Measurements from ENCODE around the gene C10orf62.

The C10orf62 gene

DNA sequence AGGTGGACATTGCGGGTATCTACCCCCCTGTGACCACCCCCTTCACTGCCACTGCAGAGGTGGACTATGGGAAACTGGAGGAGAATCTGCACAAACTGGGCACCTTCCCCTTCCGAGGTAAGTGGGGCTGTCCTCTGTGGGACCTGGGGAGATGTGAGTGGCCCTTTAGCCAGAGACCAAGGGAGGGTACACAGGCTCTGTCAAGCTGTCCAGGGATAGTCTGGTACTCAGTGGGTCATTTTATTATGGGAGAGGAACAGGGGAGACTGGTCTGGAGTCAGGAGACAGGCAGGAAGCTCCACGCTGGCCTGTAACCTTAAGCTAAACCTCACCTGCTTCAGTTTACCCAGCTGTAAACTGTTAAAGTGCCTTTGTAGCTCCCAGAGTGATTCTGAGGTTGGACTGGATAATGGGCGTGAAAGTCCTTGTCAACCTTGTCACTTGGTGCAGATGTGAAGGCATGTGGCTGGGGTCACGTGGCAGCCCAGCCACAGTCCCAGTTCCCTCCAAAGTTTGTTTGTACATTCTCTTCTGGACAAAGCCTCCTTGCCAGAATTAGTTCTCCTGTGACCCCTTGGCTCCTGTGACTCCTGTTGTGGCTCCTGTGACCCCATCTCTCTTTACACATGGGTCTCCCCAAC, 4.6 kb upstream of the C10orf62 start:
- DNase-seq (ENCODE audit: low read depth in 2 of 2) = no peak

DNA sequence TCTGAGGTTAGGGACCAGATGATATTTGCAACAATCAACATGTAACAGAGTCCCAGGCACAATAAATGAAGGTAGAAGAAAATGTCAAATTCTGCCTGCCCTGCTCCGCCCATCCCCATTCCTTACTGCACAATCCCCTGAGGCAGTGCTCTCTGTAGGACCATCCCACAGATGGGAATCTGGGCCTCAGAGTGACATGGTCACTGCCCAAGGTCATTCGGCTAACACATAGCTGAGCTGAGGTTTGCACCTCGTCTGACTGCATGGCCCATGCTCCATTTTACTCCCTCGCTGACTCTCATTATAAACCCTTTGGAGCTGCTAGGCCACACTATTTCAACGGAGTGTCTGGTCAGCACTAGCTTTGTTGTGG, 4.1 kb upstream of the C10orf62 start:
- no peak for DNase-seq (ENCODE audit: low read depth in 2 of 2)

DNA sequence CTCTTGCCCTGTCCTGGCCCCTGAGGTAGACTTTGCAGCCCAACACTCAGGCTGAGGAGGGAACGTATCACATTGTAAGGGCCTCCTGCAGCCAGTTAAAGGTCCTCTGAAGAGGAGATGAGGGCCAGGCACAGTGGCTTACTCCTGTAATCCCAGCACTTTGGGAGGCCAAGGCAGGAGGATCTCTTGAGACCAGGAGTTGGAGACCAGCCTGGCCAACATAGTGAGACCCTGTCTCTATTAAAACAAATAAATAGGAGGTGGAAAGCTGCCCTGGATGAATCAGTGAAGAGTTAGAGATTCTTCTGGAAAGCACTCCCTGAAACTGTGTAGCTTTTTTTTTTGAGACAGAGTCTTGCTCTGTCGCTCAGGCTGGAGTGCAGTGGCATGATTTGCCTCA, 2.3 kb upstream of the C10orf62 start:
- DNase-seq (ENCODE audit: low read depth in 2 of 2) = no peak

DNA sequence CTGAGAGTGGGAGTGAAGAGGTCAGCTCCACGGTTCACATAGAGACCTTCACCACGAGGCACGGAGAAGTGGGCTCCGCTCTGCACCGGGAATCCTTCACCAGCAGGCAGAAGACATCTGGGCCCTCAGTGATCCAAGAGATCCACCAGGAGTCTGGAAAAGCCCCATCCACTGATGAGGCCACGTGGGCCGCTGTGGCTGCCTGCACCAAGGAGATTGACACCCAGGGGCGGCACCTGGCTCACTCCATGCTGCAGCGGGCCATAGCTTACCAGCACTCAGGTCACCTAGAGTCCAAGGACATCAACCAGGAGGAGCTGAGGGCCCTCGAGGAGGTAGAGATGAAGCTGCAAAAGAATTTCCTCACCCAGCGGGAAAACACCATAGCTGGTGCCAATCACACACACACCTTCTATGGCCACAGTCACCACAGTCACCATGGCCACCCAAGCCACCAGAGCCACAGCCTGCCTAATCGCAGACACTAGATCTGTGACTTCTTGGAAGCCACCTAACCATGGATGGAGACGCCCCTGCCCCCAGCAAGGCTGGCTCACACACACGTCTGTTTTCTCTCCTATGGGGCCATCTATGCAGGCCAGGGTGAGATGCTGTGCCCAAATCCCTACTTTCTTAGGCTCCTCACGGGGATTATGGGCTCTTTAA, 694 bp downstream of the C10orf62 start:
- peak in 1 of 2 donors; percentile 4 for DNase-seq (ENCODE audit: low read depth in 2 of 2)

DNA sequence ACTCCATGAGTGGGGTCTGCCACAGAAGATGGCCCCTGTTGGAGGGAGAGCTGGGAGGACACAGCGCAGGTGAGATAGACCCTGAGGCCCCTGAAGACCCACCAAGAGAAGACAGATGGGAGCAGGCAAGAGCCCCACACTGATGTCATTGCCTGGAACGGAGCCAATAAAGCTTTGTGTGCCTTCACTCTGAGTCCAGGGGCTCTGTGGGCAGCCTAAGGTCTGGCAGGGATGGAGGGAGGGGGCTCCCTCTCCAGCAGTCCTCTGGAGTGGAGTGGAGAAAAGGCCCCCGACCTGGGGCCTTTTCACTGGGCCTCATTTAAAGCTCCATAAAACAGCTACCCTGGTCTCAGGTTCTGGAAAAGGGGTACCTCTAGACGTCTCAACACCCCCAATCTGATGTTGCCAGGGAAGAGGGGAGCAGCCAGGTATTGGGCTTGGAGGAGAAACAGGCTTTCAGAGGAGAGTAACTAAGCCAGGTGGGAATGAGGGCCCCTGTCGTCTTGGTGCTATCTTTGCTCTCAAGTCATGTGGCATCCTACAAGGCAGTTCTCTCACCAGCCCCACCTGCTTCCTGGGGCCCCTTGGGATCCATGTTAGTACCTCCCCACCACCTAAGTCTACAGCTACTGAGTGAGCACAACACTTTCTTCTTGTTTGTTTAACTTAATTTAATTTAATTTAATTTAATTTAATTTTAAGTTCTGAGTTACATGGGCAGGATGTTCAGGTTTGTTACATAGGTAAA, 1.4 kb downstream of the C10orf62 start:
- no peak for DNase-seq (ENCODE audit: low read depth in 2 of 2)

DNA sequence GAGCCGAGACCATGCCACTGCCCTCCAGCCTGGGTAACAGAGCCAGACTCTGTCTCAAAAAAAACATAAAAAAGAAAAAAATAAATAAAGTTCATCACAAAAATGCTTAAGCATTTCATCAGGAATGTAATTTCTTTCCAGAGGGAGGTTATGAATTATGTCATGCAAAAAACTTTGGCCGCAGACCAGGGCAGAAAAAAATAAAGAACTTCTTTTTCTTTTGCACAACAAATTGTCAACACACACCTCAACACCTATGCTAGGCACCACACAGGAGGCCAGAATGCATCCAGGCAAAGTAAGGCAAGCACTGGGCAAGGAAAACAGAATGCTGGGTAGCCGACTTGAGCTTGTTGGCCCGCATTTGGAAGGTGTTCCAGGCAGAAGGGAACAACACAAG, 3.9 kb downstream of the C10orf62 start:
- DNase-seq (ENCODE audit: low read depth in 2 of 2) = no peak

DNA sequence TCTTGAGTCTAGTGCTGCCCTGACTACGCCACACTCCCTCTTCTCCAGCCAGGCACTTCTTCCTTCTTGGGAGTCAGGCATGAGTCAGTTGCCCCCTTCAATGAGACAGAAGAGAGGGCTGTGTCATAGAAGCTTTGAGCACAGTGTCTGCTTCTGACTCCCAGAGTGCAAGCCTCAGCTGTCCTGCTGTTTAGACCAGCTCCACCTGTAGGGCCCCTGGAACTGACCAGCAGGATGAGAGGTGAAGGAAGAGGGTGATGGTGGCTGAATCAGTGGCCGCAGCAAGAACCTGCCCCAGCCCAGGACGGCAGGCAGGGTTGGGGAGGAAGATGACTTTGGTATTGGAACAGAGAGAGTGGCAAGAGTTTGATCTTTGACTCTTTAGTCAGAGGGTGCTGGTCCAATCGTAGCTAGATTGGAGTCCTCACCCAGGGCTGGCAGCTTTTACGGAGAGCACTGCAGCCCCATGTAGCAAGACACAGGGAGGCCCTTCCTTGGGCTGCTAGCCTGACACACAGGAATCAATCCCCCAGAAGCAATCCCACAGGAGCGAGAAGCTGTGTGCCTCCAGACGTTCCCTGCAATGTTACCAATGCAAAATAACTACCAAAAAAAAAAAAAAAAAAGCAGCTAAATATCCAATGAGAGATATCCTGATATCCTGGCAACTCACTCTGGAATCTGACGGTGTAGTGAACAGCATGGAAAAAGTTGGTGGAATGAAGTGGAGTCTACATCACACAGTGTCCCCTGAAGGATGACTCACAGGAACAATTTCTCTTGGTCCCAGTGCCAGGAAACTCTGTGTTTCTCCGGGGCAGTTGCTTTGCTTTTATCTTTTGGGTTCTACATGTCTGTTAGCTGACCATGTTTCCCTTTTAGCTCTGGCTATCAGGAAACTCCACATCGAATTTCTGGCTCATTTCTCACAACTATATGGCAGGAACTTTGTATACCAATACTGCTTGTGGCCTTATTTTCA, 6.9 kb downstream of the C10orf62 start:
- no peak for DNase-seq (ENCODE audit: low read depth in 2 of 2)

DNA sequence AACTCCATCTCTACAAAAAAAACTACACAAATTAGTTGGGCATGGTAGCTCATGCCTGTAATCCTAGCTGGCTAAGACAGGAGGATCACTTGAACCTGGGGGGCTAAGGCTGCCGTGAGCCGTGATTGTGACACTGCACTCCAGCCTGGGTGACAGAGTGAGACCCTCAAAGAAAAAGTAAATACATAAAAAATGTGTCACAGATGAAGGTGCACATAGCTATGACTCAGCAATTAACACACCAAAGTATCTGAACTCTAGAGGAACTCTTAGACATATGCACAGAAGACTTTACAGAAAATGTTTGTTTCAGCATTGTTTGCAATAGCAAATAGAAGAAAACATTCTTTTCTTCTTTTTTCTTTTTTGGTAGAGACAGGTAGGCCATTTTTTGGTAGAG, 8.3 kb downstream of the C10orf62 start:
- no peak for DNase-seq (ENCODE audit: low read depth in 2 of 2)

DNA sequence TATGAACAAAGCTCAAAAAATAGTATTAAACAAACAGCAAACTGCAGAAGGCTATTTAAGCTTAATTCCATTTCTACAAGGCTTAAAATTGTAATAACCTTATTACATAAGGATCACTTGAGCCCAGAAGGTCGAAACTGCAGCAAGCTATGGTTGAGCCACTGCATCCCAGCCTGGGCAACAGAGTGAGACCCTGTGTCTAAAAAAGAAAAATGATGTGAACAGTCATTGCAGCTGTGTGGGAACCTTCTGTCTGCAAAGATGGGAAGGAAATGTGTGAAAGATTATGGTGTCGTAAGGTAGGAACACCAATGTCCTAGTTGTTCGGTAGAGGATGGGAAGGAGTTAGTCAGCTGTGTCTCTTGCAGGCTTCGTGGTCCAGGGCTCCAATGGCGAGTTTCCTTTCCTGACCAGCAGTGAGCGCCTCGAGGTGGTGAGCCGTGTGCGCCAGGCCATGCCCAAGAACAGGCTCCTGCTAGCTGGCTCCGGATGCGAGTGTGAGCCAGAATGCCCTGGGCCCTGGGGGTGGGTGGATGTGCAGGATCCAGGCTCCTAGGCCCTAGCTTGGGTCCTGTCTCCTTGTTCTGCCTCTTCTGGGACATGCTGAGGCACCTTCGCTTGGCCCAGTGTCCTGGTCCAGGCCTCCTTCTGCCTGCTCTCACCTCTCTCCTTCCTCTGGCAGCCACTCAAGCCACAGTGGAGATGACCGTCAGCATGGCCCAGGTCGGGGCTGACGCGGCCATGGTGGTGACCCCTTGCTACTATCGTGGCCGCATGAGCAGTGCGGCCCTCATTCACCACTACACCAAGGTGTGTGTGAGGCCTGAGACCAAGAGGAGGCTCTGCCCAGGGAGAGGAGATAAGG, 9.1 kb downstream of the C10orf62 start:
- no peak for DNase-seq (ENCODE audit: low read depth in 2 of 2)

DNA sequence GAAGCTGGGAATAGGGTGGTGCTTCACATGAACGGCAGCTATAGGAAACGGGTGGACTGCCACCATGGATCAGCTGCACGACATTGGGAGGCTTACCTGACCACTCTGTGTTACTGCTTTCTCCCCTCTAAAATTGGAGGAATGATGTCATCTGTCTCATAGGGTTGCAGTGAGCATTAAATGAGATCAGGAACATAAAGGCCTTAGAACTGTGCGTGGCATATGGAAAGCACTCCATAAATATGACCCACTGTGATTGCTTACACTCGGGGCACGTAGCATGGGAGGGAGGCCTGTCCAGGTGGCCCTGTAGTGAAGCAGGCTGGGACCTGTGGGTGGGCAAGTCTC, 9.7 kb downstream of the C10orf62 start:
- no peak for DNase-seq (ENCODE audit: low read depth in 2 of 2)

DNA sequence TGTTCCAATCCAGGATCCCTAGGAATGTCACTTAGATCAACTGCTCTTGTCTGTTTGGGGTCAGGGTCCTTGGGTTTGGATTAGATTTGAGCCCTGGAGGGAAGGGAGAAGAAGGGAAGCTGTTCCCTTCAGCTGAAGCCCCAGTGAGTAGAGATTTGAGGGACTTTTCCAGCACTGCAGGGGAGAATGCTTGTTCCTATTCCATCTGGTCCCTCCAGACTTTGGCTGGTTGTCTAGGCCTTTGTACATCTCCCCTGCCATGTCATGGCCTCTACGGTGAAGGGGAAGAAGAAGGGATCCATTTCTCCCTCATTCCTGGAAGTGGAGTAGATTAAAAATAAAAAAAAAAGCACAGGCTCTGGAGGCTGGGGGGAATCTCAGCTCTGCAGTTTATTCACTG, 11.1 kb downstream of the C10orf62 start:
- DNase-seq (ENCODE audit: low read depth in 2 of 2) = no peak

DNA sequence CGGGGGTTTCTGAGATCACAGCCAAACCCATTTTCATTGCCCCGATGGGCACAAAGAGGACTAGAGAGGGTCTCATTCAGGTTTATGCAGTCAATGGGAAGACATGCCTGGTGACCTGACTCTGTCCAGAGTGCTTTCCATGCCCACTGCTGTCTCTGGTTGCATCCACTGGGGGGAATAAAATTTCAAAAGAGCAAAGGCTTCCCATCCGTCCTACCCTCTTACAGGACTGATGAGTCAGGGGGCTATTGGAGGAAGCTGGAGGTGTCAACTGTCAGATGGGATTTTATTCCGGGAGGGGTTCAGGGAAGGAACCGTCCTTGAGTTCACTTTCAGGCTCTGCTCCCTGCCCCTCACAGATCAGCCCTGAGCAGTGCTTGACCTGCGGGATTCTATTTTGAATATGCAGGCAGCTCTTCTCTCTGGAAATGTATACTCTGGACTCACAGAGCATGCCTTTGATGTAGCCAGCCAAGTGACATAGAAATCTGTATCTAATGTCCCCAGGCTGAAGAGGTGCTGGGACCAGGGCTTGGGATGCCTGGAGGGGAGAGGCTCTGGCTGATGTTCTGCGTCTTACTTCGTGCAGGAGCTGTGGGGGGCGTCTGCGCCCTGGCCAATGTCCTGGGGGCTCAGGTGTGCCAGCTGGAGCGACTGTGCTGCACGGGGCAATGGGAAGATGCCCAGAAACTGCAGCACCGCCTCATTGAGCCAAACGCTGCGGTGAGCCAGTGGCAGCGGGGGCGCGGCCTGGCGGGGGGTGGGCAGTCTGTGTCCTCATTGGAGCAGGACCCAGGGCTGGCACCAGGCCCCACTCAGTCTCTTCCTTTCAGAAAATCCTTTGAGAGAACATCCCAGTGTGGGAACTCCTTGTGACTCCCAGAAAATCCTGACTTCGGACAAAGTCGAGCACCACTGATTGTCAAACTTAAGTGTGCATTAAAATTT, 12.0 kb downstream of the C10orf62 start:
- DNase-seq (ENCODE audit: low read depth in 2 of 2) = no peak

DNA sequence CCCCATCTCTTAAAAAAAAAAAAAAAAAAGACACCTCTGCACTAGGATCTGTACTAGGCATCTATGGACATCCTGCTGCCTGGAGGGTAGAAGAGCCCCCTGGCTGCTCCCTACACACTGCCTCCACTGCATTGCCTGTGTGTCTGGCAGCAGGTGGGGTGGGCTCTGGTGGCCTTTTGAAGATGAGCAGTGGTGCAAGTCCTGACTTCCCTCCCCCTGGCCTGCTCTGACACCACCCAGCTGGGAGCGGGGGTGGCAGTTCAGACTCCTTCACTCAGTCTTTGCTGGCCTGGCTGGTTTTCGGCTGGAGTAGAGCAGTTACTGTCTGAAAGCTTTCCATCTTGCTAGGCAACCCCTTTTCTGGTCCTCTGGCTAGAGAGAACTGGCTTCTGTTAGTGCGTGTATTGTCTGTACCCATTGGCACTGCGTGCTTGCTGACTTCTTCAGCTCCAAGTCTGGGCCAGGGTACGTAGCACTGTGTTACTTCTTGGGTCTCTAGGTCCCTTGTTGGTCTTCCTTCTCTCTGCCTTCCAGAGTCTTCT, 17.6 kb downstream of the C10orf62 start:
- no peak for DNase-seq (ENCODE audit: low read depth in 2 of 2)

DNA sequence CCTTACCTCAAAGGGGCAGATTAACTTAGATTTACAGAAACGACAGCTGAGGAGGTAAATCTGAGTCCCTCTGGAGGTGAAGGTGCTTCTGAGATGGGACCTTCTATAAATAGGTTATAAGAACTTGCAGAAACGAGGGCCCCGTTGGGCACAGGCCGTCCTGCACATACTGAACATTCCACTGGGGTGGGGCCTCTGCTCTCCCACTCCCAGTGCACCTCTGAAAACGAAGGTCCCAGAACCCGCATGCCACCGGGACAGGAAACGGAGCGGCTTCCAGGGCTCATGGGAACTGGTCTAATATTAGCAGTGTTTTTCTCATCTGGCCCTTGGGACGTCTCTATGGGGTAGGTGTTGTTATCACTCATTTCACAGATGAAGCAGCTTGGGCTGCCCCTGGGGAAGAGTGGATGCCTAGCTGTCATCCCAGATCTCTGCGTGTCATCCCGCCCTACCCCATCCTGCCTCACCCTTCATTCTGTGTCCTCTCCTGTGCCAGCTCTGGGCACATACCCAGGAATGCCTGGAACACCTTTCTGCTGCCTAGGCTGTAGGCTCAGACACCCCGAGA, 19.6 kb downstream of the C10orf62 start:
- DNase-seq (ENCODE audit: low read depth in 2 of 2) = no peak

DNA sequence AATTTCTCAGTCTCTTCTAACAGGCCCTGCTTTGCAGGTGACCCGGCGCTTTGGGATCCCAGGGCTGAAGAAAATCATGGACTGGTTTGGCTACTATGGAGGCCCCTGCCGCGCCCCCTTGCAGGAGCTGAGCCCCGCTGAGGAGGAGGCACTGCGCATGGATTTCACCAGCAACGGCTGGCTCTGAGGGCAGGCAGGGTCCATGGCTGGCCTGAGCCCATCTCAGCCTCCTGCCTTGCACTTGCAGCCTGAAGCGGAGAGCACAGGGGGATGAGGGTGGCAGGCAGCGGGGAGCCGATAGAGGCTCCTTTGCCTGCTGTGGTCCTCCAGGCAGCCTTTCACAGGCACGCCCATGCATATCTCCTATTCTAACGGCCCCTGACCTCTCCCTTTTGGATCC, 22.0 kb downstream of the C10orf62 start:
- no peak for DNase-seq (ENCODE audit: low read depth in 2 of 2)

DNA sequence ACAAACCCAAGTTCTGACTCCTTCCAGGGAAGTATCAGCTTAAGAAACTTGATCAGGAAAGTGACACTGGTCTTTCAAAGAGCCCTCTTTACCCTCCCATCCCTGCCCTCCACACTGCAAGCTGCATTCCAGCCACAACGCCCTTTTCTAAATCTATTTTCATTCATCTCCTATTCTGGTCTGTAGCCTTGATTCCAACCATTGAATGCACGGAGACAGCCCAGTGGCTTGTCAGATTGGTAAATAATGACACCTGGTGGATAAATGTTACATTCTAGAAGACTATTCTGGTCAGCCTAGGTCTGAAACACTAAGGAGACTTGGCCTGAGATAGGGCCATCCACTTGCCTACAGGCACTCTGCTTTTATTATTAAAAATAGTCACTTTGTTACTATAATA, 22.9 kb downstream of the C10orf62 start:
- DNase-seq (ENCODE audit: low read depth in 2 of 2) = no peak

DNA sequence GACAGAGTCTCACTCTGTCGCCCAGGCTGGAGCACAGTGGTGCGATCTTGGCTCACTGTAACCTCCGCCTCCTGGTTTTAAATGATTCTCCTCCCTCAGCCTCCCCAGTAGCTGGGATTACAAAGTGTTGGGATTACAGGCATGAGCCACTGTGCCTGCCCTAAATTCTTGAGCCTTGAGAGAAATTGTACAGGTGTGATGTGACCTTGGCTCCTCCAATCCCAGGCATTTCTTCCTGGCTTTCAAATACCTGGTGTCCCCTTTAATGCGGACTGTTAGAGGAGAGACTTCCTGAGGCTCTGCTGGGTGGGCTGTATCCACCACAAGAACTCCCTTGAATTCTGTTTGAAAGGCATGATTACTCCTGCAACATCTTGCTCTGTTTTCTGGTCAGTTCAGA, 28.8 kb downstream of the C10orf62 start:
- no peak for DNase-seq (ENCODE audit: low read depth in 2 of 2)

DNA sequence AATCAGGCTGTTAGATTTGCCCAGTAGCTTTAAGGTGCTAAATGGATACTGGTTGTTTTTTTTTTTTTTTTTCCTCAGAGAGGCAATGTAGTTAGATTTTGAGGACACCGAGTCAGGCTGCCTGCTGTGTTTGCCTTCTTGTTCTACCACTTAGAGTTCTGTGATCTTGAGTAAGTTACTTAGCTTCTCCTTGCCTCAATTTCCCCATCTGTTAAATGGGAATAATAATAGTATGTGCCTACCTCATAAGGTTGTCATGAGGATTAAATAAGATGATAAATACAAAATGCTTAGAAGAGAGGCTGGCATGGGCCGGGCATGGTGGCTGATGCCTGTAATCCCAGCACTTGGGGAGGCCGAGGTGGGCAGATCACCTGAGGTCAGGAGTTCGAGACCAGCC, 29.2 kb downstream of the C10orf62 start:
- no peak for DNase-seq (ENCODE audit: low read depth in 2 of 2)

DNA sequence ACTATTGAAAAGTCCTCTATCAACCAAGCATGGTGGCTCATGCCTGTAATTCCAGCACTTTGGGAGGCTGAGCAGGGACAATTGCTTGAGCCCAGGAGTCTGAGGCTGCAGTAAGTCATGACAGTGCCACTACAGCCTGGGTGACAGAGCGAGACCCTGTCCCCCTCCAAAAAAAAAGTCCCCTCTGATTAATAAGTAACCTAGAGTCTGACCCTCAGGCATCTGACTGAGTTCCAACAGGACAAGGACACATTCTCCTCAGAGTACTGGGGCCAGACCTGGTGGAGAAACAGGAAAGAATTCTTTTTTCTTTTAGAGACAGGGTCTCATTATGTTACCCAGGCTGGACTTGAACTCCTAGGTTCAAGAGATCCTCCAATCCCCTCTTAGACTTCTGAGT, 33.8 kb downstream of the C10orf62 start:
- no peak for DNase-seq (ENCODE audit: low read depth in 2 of 2)

Data from stimulated activated CD8-positive, alpha-beta memory T cell treated with anti-CD3 and anti-CD28 coated beads, Interleukin-15, amount 100 ng/mL, for 48 hours (primary cell).